SIG-M5 treated with dmso at 0.1 percent for 504 hours (cell line): ENCODE results near the gene BTBD18.
A peak's percentile ranks its signal among the peaks of the same experiment; 100 is the strongest.

ENCODE experiments used
- DNase-seq: peaks from one replicate; lab custom pipeline; 2025; ENCODE audit not compliant: unreplicated experiment; lab: John Stamatoyannopoulos, UW

Gene BTBD18

DNA sequence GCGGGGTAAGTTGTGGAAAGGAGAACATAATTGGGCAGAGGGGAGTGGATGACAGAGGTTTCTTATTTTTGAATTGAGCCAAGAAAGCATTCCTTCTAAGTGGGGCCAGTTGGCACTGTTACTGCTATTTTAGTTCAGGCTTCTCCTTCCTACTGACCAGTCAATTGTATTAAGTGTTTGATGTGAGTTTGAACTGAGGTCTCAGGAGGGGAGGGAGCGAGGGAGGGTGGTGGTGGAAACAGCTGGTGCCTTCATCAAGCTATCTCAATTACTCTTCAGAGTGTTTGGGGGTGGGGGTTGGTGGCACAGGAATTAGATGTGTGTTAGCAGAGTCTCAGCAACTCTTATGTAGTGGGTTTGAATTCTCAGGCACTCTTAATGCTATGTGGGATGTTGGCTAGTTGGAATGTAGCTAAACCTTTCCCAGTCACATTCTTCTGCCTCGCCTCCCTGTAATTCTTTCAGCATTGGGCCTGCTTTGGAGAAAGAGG, 24.5 kb upstream of the BTBD18 start:
- no peak for DNase-seq

DNA sequence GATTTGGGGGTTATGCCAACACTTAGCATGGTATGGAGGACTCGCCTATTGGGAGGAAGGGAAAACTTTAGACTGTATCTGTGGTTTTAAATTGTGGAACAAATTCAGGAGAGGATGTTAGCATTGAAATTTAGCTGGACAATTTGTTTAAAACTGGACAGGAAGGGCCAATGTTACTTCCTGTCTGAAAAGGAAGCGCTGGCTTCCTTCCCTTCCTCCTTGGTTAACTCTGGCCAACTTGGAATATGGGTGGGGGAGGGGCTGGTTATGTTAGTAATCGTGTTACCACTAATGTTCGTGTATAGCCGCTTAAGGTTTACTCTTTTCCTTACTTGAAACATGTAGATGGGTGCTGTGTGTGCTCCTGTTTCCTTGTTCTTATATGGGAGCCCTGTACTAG, 23.9 kb upstream of the BTBD18 start:
- no peak for DNase-seq

DNA sequence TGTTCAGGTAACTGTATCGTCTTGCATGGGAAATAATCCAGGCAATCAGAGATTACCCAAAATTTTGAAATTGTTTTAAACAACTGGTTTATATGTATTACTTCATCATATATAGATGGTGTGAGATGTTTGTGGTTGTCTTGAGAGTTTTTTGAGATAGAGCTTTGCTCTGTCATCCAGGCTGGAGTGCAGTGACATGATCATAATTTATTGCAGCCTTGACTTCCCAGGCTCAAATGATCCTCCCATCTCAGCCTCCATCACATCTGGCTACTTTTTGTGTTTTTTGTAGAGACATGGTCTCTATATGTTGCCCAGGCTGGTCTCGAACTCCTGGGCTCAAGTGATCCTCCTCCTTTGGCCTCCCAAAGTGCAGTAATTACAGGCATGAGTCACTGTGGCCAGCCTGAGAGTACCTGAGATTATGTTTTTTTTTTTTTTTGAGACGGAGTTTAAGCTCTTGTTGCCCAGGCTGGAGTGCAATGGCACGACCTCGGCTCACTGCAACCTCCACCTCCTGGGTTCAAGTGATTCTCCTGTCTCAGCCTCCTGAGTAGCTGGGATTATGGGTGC, 21.5 kb upstream of the BTBD18 start:
- no peak for DNase-seq

DNA sequence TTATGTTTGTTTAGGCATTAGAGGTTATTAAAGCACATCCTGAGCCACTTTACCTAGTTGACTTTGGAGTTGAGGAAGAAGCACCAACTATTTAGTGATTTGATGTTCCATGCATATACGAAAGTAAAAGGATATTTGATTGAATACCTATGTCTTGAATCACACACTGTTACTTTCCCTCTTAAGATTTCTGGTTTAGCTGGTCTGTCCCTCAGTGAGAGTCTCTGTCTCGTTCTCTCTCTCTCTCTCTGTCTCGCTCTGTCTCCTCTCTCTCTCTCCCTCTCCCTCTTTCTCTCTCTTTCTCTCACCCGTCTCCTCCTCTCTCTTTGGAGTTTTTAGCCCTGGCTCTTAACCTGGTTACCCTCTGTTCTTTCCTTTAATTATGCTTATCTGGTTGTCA, 20.9 kb upstream of the BTBD18 start:
- DNase-seq = no peak

GRCh38 chr11:57771365-57771764, 19.7 kb upstream of the BTBD18 start:
- no peak for DNase-seq

DNA sequence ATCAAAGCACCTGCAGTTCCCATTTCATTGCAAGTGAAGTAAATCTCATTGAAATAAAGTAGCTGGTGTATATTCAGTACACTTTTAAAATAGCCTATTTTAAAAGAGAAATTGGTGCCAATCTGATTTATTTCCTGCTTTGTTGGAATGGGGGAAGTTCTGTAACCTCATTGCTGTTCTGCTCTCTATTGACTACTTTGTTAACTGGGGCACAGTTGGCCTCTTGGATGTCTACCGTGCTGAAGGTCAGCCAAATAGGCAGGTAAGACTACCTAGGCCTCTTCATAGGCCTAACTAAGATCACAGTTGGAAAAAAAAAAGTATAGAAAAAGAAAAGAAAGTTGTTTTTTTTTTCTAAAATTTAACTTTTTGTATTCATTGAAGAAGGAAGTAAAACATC, 19.2 kb upstream of the BTBD18 start:
- no peak for DNase-seq

- DNase-seq = no peak
Measured at GRCh38 chr11:57764972-57765371, 13.4 kb upstream of the BTBD18 start.

- no peak for DNase-seq
Measured at GRCh38 chr11:57764566-57764965, 12.9 kb upstream of the BTBD18 start.

DNA sequence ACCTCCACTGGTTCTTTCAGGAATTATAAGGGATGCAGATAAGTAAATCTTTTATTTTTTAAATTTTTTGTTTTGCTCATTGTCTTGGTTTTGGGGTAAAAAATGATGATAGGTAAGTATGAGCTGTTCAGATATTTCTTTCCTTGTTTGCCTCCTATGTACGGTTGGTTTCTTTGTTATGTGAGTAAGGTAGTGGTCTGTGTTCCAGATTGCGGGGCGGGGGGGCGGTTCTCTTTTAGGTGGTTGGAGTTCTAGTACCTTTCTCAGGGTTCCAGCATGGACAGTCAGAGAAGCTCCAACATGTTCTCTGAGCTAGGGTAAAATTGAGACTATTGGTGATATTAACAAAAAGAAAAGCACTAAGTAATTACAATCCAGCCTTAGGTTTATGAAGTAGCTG, 12.4 kb upstream of the BTBD18 start:
- DNase-seq = no peak

DNA sequence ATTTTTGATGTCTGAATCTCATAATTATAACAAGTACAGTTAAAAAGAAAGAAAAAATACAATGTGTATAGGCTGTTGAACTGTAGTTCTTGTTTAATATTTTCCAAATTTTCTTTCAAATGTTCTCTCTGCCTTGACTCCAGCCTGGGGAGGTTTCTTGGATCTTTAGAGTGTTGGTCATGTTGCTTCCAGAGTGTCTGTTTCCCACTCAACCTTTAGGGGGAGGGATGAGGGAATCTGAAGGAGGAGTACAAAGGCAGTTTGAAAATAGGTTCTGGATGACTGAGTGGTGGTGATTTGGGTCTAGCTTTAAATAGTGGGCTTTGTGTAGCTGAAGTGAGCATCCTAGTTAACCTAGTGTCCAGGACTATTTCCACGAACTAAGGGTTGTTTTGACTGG, 11.9 kb upstream of the BTBD18 start:
- DNase-seq = no peak

DNA sequence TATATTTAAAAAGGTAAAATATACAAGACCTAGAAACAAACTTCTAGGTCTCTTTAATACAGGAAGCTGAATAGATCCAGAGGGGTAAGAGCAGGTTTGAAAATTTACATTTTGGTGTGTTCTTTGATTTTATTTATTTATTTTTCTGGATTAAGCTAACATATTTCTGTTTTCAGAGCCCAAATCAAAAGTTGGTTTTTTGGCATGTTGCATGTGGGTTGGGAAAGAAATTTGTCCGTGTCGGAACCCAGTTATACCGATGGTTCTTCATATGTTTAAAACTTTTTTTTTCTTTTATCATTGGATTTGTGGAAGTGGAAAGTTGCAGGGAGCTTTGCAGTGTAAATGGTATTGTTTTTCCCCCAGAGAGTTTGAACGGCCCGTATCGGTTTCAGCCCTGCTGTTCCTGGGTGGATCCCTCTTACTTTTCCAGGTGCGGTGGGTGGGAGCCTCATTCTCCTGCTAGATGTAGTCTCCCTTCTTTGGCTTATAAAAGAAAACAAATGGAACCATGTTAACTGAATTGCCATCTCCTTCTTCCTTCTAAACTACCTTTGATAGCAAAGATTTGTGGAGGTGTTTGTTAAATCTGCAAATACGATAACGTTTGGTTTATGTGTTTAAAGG, 10.7 kb upstream of the BTBD18 start:
- DNase-seq = no peak

- peak; percentile 88 for DNase-seq
Measured at GRCh38 chr11:57761301-57762234, 9.9 kb upstream of the BTBD18 start, which contains the start of gene CTNND1. TSS of gene CTNND1 (plus strand) at chr11:57761802. CDS start at chr11:57791479, 29,677 bp downstream.

GRCh38 chr11:57758174-57758573, 6.6 kb upstream of the BTBD18 start:
- DNase-seq = no peak

- no peak for DNase-seq
Measured at GRCh38 chr11:57752954-57753353, 1.3 kb upstream of the BTBD18 start.

- no peak for DNase-seq
Measured at GRCh38 chr11:57751176-57751575, 443 bp downstream of the BTBD18 start.

DNA sequence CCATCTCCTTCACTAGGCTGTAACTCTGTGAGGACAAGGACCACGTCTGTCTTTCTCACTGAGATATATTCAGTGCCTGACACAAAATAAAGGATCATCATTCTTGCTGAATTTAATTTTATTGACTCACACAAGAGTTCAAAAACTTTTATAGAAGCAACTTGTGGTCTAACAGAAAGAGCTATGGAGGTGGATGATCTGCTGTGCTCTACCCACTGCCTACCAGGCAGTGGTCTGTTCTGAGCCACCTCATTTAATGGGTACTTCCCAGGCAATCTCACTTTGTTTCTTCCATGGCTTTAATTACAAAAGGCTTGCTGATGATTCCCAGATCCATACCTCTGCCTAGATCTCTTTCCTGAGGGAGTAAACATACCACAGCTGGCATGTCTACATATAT, 4.7 kb downstream of the BTBD18 start:
- DNase-seq = no peak

DNA sequence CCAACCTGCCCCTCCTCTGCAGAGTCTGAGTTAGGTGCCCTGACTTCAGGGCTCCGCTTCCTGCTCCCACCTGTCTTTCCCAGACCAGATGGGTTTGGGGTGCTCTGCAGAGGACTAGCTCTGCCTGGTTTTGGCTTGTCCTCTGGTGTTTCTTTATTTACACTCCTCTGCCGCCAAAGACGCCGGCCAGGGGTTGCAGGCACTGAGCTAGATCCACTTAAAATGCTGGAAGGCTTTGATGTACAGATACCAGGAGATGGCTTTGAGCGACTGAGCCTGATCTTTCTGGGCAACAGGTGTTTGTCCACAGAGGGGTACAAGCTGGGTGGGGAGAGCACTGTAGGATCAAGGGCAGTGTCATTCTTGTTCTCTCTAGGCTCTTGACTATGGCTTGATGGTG, 6.4 kb downstream of the BTBD18 start:
- DNase-seq = no peak

DNA sequence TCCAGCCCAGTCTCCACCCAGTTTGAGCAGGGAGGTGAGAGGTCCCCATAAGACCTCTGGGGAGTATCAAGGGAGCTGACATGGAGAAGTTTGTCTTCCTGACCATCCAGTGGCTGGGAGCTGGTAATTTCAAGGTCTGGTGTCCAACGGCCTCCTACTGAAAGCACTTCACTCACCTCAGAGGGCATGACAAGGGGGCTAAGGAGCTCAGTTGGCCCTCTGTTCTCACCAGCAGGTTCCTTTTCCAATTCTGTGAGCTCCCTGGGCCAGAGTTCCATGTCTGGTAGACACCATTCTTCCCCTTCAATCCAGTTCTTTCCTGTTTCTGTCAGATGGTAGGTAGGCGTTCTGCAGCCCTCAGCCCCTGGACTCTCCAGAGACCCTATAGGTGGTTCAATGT, 7.3 kb downstream of the BTBD18 start:
- DNase-seq = no peak

DNA sequence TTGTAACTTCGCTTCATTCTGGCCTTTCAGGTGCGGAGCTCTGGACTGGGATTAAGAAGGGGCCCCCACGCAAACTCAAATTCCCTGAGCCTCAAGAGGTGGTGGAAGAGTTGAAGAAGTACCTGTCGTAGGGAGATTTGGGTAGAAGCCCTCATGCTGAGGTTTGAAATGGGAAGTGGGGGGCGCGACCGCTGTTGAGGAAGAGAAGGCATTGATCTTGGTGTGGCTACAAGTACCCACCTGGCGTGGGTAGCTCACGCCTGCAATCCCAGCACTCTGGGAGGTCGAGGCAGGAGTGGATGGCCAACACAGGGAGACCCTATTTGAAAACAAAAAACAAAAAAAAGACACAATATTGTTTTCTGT, 9.5 kb downstream of the BTBD18 start:
- DNase-seq = peak; percentile 16

- DNase-seq = peak; percentile 97
Measured at GRCh38 chr11:57741132-57742086, 10.2 kb downstream of the BTBD18 start, which contains the start of gene SELENOH. TSS of gene SELENOH (plus strand) at chr11:57741491. CDS start at chr11:57741596, 105 bp downstream.
